NK-92 (cell line): ENCODE data around the gene C19orf67.

Experiments
- DNase-seq: peaks from one replicate; lab custom pipeline; 2025; ENCODE audit not compliant: unreplicated experiment; lab: John Stamatoyannopoulos, UW

Gene C19orf67

DNA sequence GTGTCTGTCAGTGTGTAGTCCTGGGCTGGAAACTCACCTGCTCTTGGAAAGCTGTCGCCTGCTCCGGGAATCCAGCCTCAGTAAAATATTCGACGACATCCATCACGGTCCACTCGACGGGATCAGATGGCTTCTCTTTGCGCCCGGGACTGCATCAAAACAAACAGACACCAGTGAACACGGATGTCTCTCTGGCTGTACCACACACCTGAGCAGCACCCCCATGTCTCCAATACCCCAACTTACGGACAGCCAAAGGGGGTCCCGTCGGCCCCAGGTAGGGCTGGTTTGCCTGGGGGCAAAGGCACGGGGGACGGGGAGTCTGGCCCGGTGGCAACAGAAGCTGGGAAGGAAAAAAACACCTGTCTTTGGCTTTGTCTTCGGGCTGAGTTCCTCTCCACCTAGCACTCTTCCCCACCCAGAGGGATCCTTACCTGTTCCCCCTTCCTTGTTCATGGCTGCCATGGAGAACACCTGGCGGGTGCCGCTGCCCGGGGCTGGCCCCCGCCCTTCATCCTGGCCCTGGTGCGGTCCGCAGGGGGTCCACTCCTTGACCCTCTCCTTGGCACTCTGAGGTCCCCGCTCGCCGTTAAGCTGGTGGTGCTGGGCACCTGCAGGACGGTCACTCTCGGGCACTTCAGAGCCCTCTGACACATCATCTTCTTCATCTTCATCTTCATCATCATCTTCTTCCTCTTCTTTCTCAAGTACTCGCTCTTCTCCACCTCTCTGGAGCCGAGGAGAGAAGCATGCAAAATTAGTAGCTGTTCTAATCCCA lies 3.2 kb upstream of the C19orf67 start:
- DNase-seq = no peak

DNA sequence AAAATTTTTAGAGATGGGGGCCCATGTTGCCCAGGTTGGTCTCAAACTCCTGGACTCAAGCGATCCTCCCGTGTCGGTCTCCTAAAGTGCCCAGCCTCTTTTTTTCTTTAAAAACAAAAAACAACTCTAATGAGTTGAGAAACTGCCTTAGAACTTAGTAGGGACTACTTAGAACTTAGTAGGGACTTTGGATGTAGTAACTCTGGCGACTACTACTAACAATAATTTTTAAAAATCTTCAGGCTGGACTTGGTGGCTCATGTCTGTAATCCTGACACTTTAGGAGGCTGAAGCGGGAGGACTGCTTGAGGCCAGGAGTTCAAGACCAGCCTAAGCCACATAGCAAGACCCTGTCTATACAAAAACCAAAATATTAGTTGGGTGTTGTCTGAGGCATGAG lies 515 bp upstream of the C19orf67 start:
- DNase-seq = no peak

GRCh38 chr19:14082675-14082960 lies 3.0 kb downstream of the C19orf67 start:
- DNase-seq = no peak

DNA sequence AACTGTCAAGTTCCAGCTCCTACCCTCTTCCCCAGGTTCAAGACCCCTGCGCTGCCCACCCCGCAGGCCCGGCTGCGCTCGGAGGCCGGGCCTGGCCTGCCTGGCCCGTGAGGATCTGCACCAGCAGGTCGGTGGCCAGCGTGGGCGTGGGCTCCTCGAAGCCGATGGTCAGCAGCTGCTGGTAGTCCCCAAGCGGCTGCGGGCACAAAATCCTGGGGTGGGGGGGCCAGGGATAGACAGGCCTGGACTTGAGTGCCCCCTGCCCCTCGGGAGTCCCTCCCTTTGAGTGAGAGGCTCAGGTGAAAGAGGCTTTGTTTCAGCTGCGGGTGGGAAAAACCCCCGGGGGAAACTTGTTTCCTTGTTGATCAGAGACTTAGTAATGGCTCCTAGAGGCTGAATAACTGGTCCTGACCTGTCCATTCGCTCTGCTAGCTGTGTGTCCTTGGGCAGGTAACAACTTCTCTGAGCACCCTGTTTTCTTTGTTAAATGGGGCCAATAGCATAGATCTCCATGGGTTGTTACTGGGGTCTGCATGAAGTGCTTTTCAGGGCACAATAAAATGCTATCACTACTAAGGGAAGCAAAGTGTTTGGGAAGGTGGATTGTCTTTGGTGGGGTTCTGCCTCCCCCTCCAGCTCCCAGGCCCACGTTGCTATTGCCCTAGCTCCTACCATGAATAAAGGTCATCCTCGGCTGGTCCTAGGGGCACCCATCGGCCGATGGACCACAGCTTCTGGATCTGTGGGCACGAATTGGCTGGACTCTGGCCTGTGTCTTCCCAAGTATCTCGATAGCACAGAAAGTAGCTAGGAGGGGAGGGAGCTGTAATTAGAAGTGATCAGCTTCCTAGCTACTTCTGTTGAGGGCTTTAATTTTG lies 3.5 kb downstream of the C19orf67 start:
- DNase-seq = no peak

GRCh38 chr19:14080887-14081796 lies 4.4 kb downstream of the C19orf67 start:
- peak; percentile 95 for DNase-seq

GRCh38 chr19:14078411-14078810 lies 7.2 kb downstream of the C19orf67 start:
- DNase-seq = no peak

DNA sequence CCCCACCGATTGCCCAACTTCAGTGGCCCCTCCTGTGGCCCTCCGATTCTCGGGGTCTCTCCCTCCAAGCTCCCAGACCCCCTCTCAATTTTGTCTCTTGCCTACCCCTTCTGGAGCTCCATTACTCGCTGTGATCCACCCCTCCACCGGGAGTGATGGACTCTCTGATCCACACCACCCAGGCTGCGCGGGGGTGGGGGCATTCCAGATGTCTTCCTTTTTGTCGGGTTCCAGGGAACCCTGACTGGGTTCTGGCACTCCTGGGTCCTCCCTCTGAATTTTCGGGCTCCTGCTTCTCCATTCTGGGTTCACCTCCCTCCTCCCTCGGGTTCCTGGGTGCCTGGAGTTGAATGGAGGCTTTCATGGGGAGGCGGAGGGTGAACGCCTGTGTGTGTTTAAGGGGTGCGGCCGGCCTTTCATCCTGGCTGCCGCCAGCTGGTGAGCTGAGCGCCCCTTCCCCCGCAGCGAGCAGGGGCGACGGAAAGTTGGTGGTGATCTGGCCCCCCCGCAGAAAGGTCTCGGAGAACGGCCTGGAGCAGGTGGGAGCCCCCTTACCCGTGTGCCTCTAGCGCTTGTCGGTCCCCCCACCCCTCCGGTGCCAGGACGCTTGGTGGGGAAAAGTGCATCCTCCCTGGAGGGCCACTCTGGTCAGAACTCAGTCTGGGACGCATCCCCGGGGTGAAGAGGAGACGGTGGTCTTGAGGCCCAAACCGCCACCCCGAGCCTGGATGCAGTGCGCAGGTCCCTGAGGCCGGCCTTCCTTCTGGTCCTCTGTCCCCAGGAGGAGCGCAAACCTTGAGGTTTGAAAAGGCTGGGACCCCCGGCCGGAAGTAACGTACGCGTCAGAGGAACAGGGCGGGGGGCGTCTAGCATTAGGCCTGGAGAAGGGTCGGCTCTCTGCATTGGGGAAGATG lies 11.4 kb downstream of the C19orf67 start:
- DNase-seq = no peak

GRCh38 chr19:14073261-14073924 lies 12.2 kb downstream of the C19orf67 start:
- DNase-seq = no peak

DNA sequence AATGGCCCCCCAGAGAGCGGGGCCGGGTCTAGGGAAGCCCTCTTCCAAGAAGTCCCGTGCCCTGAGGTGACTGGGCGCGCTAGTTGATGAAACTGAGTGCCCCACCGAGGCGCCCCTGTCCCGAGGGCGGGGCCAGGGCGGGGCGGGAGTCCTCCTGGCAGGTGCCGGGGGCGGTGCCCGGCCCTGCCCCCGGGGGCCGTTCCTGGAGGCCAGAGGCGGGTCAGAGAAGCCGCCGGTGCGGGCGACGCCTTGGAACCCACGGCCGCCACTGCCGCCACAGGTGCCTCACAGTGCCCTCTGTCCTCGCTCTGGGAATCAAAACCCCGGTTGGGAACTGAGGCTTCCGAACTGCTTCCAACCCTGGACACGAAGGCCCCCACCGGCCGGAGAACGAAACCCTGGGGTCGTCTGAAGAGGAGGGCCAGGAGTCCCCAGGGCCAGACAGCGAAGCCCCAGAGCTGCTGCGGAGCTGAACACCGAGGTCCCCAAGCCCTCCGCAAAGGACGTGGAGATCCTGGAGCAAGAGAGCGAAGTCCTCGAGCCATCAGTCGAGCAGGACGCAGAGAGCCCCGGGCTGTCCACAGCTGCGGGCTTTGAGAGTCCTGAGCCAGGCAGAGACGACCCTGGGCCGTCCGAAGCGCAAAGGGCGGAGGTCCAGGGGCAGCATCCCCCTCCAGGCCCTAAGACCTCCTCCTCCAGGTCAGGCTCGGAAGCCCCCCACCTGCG lies 12.9 kb downstream of the C19orf67 start, which contains the start of gene MISP3:
TSS of gene MISP3 (plus strand) at position 252 of the 726 bp plus-strand sequence. CDS start 524 bp downstream, outside the sequence.
- no peak for DNase-seq

- no peak for DNase-seq
These were observed 15.1 kb downstream of the C19orf67 start for GRCh38 chr19:14070268-14071050.

DNA sequence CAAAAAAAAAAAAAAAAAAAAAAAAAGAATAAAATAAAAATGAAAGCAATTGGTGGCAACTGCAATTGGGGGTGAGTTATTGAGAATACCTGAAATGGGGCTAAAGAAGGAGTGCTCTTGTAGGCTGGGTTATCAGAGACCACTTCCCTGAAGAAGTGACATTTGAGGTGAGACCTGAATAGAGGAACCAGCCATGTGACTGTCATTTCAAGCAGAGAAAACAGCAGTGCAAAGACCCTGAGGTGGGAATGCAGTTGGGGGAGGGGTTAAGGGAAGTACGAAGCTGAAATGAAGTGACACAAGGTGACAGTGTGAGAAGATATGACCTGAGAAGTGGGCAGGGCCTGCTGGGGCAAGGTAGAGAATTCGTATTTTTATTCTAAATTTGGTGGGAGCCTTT lies 19.4 kb downstream of the C19orf67 start:
- DNase-seq = no peak

- no peak for DNase-seq
These were observed 22.5 kb downstream of the C19orf67 start for GRCh38 chr19:14063105-14063504.

DNA sequence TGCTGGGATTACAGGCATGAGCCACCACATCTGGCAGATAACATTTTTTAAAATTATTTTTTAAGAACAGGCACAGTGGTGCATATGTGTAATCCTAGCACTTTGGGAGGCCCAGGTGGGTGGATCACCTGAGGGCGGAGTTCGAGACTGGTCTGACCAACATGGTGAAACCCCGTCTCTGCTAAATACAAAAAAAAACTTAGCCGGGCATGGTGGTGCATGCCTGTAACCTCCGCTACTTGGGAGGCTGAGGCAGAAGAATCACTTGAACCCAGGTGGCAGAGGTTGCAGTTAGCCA lies 23.1 kb downstream of the C19orf67 start:
- DNase-seq = no peak

DNA sequence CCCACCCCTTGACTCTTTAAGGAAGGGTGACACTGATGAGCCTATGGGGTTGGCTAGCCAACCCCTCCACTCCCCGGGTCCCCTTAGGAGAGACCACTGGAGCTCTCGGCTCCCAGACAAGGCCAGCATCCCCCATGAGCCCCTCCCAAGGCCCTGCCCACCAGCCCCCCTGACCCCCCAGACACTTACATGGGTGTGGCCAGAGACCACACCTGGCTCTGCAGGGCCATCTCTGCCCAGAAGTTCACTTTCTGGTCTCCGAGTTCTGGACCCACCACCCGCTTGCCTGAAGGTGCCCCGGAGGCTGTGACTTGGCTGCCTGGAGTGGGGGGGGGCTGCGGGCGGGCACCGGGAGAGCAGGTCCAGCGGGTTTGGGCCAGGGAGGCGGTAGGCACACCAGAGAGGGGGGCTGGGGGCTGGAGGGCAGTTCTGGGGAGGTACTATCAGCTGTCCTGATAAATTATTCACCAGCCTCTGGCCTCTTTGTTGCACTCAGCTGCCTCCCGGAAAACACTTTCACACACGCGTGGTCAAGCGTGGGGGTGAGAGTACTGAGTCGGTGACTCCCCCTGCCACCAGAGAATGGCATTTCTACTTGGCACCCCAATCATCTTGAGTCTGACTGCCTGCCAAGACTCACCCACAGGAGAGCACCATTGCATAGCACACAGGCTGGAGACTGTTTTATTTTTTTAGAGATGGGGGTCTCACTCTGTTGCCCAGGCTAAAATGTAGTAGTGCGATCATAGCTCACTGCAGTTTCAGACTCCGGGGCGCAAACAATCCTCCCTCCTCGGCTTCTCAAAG lies 23.6 kb downstream of the C19orf67 start, which contains the start of gene PALM3:
TSS of gene PALM3 (minus strand) at position 326 of the 807 bp plus-strand sequence. CDS start at position 230, 96 bp downstream.
- no peak for DNase-seq

- no peak for DNase-seq
These were observed 24.4 kb downstream of the C19orf67 start for GRCh38 chr19:14061081-14061749.

GRCh38 chr19:14059652-14060155 lies 25.9 kb downstream of the C19orf67 start:
- DNase-seq = no peak

GRCh38 chr19:14059093-14059480 lies 26.5 kb downstream of the C19orf67 start:
- no peak for DNase-seq
